Activated CD4-positive, alpha-beta T cell treated with anti-CD3 and anti-CD28 coated beads, Interleukin-10, Interleukin-2, amounts not matched to agents 100 ng/mL and 50 ng/mL, durations not matched to agents 16 hours and 8 hours (primary cell): ENCODE measurements around the gene MAOB.

ENCODE experiments used
- DNase-seq: peaks from one replicate; pipeline ENCODE4 v3.0.0-alpha.2; 2020

MAOB gene

DNA sequence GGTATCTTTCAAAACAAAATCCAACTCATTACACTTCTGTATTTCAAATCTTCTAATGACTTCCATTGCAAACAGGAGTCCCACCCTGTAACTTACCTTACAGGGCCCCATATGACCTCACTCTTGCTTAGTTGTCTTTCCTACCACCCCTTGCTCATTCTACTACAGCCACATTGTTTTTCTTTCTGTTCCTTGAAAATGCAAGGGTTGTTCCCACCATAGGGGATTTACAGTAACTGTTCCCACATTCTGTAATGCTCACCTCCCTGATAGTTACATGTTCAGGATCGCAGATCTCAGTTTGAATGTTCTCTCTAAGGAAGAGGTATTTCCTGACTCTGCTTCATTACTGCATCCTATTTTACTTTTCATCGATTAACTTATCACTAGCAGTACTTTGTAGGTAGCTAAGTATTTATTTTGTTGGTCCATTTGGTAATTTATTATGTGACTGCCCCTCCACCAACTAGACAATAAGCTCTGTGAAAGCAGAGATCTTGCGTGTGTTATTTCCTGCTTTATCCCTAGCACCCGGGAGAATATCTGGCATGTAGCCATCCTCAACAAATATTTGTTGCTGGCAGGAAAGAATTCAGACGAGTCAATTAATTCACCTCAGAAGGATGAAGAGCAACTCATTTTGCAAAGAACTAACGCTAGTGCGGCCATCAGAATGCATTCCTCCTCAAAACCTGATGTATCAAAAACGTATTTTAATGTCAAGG, 21.4 kb downstream of the MAOB start:
- no peak for DNase-seq

GRCh38 chrX:43853225-43853828, 28.9 kb downstream of the MAOB start:
- no peak for DNase-seq

- DNase-seq: no peak
Observed at GRCh38 chrX:43850629-43851028, 31.6 kb downstream of the MAOB start.

GRCh38 chrX:43849173-43849572, 33.1 kb downstream of the MAOB start:
- no peak for DNase-seq

GRCh38 chrX:43847352-43847751, 34.9 kb downstream of the MAOB start:
- no peak for DNase-seq

DNA sequence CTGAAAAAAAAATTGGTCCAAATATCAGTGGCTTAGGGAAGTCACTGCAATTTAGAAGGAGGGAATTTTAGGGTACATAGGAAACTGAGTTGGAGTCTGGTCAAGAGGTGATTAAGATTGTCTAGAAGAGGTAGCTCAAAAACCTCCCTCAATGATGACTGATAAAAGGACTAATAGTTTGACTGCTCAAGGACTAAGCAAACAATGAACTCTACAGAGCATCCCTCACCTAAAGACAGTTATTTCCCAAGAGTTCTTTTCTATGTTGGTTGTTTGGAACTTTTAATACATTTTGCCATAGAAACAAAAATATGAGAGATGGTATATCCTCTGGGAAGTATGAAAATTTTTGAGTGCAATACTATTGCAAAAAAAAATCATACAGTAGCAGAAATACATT, 35.7 kb downstream of the MAOB start:
- DNase-seq: no peak

DNA sequence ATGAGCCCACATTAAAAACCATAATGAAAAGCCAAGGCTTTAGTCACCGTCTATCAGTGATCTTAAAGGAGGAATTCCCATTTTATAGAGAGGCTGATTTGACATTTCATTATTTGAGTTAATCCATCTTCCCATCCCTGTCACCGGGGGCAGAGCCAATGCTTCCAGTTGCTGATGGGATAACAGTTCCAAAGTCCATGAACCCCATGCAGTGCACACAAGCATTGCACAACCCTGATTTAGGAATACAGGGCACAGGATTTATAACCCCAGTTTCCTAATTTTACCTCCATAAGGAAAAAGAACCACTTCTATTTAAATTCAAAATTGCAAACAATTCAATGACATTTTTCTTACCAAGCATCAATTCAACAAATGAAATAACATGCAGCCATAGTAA, 36.5 kb downstream of the MAOB start:
- DNase-seq: no peak

- DNase-seq: no peak
Observed at GRCh38 chrX:43840265-43840664, 42.0 kb downstream of the MAOB start.

DNA sequence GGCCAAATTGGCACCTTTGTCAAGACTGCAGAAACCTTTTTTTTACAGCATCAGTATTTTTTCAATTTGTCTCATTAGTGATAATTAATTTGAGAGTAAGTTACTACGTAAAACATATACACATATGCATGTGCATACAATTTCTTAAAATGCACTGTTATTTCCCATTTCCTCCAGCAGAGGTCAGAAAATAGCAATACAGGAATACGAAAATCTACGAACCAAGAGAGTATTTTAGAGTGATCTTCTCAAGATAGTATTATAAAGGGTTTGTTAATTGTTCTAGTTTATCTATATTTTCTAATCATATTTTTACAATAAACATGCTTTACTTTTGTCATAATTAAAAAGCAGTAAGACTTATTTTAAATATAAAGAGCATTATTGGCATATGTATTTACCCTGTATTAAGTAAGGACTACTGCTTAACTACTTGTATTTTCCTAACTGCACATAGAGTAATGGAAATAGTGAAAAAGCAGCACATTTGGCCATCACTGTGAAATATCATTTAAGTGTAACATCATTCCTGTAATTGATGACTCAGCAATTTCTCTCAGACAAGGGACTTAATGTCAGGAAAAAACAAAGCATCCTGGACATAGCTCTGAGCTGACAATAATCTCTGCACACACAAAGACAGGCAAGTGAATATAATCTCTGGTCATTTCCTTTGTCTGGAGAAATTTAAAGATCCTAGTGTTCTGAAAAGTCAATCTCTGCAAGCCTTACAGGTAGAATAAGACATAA, 45.6 kb downstream of the MAOB start:
- peak; percentile 26 for DNase-seq

DNA sequence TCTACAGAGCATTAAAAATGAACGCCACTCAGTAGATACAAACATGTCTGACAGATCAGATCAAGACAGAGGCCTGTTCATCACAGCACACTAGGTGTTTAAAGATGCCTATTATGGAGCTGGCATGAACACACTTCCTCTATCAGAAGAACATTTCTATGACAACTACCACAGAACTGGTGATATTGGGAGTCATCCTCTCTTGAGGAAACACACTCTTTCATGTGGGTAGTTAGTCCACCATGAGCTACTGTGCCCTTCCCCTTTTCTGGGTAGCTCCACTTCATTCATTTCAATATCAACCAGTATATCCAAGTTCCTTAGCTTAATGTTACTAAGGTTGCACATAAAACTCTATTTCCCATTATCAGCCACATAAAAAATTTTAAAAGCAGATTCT, 46.7 kb downstream of the MAOB start:
- no peak for DNase-seq

DNA sequence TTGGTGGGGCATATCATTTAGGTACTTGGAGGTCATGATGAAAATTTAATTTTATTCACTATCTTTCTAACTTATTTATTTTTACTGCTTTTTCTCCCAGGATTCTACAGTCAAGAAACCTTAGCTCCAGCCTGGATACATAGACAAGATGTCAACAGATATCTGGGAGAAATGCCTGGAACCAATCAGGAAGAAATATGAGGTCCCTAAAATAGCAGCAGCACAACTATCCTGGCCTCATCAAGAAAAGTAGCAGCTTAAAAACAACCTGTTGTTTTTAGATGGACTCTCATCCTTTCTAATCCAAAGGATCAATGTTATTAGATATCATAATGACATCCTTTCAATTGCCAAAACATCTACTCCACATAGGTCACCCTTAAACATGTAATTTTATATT, 54.5 kb downstream of the MAOB start:
- no peak for DNase-seq

GRCh38 chrX:43822014-43822413, 60.2 kb downstream of the MAOB start:
- DNase-seq: no peak

GRCh38 chrX:43817444-43817843, 64.8 kb downstream of the MAOB start:
- DNase-seq: no peak

- DNase-seq: no peak
Observed at GRCh38 chrX:43815209-43815608, 67.0 kb downstream of the MAOB start.

DNA sequence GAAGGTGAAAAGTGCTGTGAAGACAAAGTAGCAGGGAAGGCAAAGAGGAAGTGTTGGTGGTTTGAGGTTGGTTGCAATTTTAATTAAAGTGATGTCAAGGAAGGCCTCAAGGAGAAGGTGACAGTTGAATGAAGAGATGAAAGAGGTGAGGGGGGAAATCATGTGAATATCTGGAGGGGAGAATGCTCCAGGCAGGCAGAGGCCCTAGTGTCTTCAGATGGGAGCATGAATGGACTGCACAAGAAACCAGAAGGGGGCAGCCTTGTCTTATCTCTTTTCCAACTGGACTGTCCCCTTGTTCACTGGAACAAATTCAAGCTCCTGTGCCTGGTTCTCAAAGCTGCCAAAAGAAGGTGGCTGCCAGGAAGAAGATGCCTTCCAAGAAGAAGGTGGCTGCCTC, 68.4 kb downstream of the MAOB start:
- DNase-seq: peak; percentile 13

- no peak for DNase-seq
Observed at GRCh38 chrX:43813319-43813718, 68.9 kb downstream of the MAOB start.

GRCh38 chrX:43809463-43809862, 72.8 kb downstream of the MAOB start:
- DNase-seq: no peak

DNA sequence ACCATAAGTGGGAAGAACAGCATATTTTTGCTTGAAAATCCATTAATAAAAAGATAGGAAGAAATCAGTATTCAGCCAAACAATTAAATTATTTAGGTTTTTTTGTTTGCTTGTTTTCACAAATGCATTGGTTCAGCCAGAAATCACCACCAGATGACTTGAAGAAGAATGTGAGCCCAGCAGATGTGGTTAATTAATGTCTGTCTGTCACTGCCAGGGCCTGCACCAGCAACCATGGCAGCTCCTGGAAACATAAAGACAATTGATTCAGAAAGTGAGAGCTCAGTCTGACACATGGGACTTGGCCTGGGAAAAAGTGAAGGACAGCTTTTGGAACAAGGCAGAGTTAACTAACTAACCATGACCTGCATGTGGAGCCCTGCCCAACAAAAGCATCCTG, 74.0 kb downstream of the MAOB start:
- no peak for DNase-seq

GRCh38 chrX:43805579-43805978, 76.7 kb downstream of the MAOB start:
- no peak for DNase-seq

DNA sequence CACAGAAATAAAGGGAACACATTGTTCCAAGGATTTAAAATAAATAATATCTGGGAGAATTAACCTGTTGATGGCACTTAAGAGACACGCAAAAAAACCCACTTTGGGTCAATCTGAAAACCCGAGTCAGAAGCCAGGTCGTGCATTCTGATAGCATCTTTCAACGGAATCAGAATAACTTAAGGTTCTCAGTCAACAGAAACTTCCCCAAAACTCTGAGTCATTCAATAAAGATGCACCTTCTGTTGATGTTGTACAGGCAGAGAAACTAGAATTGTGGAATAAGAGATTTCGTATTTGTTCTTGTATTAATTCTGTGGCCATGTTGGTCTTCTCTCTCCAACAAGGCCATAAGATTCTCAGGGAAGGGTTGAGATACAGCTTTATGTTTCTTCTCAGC, 78.2 kb downstream of the MAOB start:
- no peak for DNase-seq

DNA sequence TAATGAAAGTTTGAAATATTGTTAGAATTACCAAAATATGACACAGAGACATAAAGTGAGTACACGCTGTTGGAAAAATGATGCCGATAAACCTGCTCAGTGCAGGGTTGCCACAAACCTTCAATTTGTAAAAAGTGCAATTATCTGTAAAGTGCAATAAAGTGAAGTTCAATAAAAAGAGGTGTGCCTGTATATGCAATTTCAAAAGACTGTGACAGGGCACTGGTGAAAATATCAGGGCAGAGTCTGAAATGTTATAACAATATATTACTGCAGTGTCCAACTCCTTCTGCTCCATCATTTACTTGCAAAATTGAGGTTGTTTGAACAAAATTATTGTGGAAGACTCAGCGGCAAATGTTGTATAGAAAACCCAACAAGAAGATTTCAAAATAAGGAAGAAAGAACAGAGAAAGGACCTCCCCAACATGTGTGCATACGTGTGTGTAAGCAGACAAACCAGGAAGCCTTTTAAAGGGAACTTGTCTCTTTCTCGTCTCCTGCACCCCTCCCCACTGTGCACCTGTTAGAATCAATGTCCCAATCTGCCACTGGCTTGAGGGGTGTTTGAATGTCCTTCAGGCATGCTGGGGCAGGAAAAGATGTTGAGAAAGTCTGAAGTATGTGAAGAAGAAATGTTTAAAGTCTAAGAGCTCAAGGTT, 96.2 kb downstream of the MAOB start:
- DNase-seq: no peak

- DNase-seq: peak; percentile 1
Observed at GRCh38 chrX:43758044-43758443, 124.2 kb downstream of the MAOB start.

GRCh38 chrX:43756076-43756475, 126.2 kb downstream of the MAOB start:
- DNase-seq: no peak

- peak; percentile 1 for DNase-seq
Observed at GRCh38 chrX:43753637-43754036, 128.6 kb downstream of the MAOB start.
